ENCODE data around the gene NAGS.

GRCh38 chr17:43970366-43970765 lies 34.1 kb upstream of the NAGS start:
- TF ChIP-seq EZH2 (IDR thresholded peaks at IDR 0.05), result no peak
- no peak for TF ChIP-seq POLR2AphosphoS5 (IDR thresholded peaks at IDR 0.05; ENCODE audit: low read depth, low read length)
- TF ChIP-seq ZNF274 (IDR thresholded peaks at IDR 0.05; ENCODE audit: low read depth, low read length), result no peak
- TF ChIP-seq, protein P1, sequence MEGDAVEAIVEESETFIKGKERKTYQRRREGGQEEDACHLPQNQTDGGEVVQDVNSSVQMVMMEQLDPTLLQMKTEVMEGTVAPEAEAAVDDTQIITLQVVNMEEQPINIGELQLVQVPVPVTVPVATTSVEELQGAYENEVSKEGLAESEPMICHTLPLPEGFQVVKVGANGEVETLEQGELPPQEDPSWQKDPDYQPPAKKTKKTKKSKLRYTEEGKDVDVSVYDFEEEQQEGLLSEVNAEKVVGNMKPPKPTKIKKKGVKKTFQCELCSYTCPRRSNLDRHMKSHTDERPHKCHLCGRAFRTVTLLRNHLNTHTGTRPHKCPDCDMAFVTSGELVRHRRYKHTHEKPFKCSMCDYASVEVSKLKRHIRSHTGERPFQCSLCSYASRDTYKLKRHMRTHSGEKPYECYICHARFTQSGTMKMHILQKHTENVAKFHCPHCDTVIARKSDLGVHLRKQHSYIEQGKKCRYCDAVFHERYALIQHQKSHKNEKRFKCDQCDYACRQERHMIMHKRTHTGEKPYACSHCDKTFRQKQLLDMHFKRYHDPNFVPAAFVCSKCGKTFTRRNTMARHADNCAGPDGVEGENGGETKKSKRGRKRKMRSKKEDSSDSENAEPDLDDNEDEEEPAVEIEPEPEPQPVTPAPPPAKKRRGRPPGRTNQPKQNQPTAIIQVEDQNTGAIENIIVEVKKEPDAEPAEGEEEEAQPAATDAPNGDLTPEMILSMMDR (IDR thresholded peaks at IDR 0.05 in 2 of 3, conservative IDR thresholded peaks at IDR 0.05 in 1 of 3; ENCODE audit: borderline replicate concordance in 1 of 3, insufficient read depth in 1 of 3, low read depth in 2 of 3, low read length in 2 of 3), result no peak
- no peak for TF ChIP-seq MAX (IDR thresholded peaks at IDR 0.05)
- no peak for TF ChIP-seq YY1 (IDR thresholded peaks at IDR 0.05; ENCODE audit: extremely low read depth, insufficient replicate concordance, low read depth, low read length)
- no peak for TF ChIP-seq POLR2A (IDR thresholded peaks at IDR 0.05; ENCODE audit: borderline replicate concordance, extremely low read depth, insufficient read depth, insufficient read length)
- TF ChIP-seq SP1 (IDR thresholded peaks at IDR 0.05; ENCODE audit: low read depth), result no peak
- no peak for TF ChIP-seq EZH2phosphoT487 (IDR thresholded peaks at IDR 0.05; ENCODE audit: borderline replicate concordance)
- TF ChIP-seq SRF (IDR thresholded peaks at IDR 0.05; ENCODE audit: low read depth), result no peak
- no peak for TF ChIP-seq ZBTB33 (IDR thresholded peaks at IDR 0.05; ENCODE audit: extremely low read depth, insufficient replicate concordance, low read length)

All from HCT116 (cell line).